ENCODE data around the gene ABL1. TPM values are rescaled to one million over a fixed set of nuclear protein-coding genes. Genes with fewer than 3 reads are reported as not detected.

ABL1 gene
- total RNA-seq, 4 donors from 2014 or later = 37.2 to 61.8 (median 56.2) TPM

GRCh38 chr9:130879863-130880411 is 44.9 kb downstream of the ABL1 start:
- no peak for TF ChIP-seq CTCF (IDR thresholded peaks at IDR 0.05; ENCODE audit: low read depth)

- no peak for TF ChIP-seq CTCF (IDR thresholded peaks at IDR 0.05; ENCODE audit: low read depth)
These were observed 45.7 kb downstream of the ABL1 start for GRCh38 chr9:130880599-130881220.

- no peak for TF ChIP-seq CTCF (IDR thresholded peaks at IDR 0.05; ENCODE audit: low read depth)
These were observed 46.5 kb downstream of the ABL1 start for GRCh38 chr9:130881516-130881915.

- TF ChIP-seq CTCF (IDR thresholded peaks at IDR 0.05; ENCODE audit: low read depth) = no peak
These were observed 47.7 kb downstream of the ABL1 start for GRCh38 chr9:130882696-130883225.

- no peak for TF ChIP-seq CTCF (IDR thresholded peaks at IDR 0.05; ENCODE audit: low read depth)
These were observed 48.4 kb downstream of the ABL1 start for GRCh38 chr9:130883479-130883878.

- no peak for TF ChIP-seq CTCF (IDR thresholded peaks at IDR 0.05; ENCODE audit: low read depth)
These were observed 49.1 kb downstream of the ABL1 start for GRCh38 chr9:130884111-130884531.

GRCh38 chr9:130884542-130885483 is 49.8 kb downstream of the ABL1 start:
- TF ChIP-seq CTCF (IDR thresholded peaks at IDR 0.05; ENCODE audit: low read depth) = no peak
